ENCODE results near the gene CD300LB. TPM values are rescaled to one million over a fixed set of nuclear protein-coding genes. Genes with fewer than 3 reads are reported as not detected.

The CD300LB gene
- total and polyA plus RNA-seq, 10 of the 15 experiments (the other 5 are each of a cell fraction or from before 2014, with no cell fraction given): 0.08 to 0.57 (median 0.25) TPM; not detected in 4

DNA sequence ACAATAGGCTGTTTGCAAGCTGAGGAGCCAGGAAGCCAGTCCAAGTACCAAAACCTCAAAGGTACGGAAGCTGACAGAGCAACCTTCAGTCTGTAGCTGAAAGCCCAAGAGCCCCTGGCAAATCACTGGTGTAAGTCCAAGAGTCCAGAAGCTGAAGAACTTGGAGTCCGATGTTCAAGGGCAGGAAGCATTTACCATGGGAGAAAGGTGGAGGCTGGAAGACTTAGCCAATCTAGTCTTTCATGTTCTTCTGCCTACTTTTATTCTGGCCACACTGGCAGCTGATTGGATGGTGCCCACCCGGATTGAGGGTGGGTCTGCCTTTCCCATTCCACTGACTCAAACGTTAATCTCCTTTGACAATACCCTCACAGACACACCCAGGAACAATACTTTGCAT, 15.3 kb downstream of the CD300LB start (continued):
- TF ChIP-seq, protein P1, sequence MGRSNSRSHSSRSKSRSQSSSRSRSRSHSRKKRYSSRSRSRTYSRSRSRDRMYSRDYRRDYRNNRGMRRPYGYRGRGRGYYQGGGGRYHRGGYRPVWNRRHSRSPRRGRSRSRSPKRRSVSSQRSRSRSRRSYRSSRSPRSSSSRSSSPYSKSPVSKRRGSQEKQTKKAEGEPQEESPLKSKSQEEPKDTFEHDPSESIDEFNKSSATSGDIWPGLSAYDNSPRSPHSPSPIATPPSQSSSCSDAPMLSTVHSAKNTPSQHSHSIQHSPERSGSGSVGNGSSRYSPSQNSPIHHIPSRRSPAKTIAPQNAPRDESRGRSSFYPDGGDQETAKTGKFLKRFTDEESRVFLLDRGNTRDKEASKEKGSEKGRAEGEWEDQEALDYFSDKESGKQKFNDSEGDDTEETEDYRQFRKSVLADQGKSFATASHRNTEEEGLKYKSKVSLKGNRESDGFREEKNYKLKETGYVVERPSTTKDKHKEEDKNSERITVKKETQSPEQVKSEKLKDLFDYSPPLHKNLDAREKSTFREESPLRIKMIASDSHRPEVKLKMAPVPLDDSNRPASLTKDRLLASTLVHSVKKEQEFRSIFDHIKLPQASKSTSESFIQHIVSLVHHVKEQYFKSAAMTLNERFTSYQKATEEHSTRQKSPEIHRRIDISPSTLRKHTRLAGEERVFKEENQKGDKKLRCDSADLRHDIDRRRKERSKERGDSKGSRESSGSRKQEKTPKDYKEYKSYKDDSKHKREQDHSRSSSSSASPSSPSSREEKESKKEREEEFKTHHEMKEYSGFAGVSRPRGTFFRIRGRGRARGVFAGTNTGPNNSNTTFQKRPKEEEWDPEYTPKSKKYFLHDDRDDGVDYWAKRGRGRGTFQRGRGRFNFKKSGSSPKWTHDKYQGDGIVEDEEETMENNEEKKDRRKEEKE (IDR thresholded peaks at IDR 0.05): no peak
- no peak for TF ChIP-seq DPF2 (IDR thresholded peaks at IDR 0.05)
- no peak for TF ChIP-seq HDAC6 (IDR thresholded peaks at IDR 0.05; ENCODE audit: unreplicated experiment)
- no peak for TF ChIP-seq EED (IDR thresholded peaks at IDR 0.05; ENCODE audit: low read depth)
- TF ChIP-seq NFXL1 (IDR thresholded peaks at IDR 0.05; ENCODE audit: borderline replicate concordance): no peak
- no peak for TF ChIP-seq SUZ12 (IDR thresholded peaks at IDR 0.05; ENCODE audit: unreplicated experiment)

DNA sequence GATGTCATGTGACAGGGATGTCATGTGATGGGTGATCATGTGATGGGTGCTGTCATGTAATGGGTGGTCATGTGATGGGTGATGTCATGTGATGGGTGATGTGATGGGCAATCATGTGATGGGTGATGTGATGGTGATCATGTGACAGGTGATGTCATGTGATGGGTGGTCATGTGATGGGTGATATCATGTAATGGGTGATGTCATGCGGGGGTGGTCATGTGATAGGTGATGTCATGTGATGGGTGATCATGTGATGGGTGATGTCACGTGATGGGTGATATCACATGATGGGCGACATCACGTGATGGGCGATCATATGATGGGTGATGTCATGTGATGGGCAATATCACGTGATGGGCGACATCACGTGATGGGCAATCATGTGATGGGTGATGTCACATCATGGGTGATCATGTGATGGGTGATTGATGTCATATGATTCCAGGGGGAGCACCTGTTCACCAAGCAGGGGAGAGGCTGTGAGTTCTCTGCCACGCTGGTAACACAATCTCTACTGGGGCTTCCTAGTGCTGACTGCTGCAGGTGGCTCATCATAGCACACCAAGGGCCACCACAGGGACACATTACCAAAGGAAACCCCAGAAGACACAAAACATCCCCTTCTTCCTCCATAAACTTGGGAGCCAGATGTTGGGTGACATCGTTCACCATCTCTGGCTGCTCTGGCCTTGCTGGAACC, 16.5 kb downstream of the CD300LB start:
- intact Hi-C loops (cut with micrococcal nuclease; ENCODE audit: unreplicated experiment): no loop called here
- Histone ChIP-seq H3K9ac (ENCODE audit: control insufficient read depth, insufficient read depth, low read length) (no peak overlapping the region), H3K4me1 (ENCODE audit: control insufficient read depth, insufficient read depth, low read length) (0 out of 2 replicates have a peak, but pooled peaks cover 7% of the 10 kb centered on the region), H3K27me3 (replicated peaks in 1 of 2; ENCODE audit: control insufficient read depth in 2 of 2, insufficient read depth in 2 of 2, low read length in 1 of 2) (no peaks in the 10 kb centered on the region), H4K20me1 (ENCODE audit: control insufficient read depth, insufficient read depth) (no peaks in the 10 kb centered on the region), H3K79me2 (ENCODE audit: control insufficient read depth, insufficient read depth, low read length) (no peaks in the 10 kb centered on the region), H3K36me3 (ENCODE audit: control insufficient read depth in 2 of 2, insufficient read depth in 2 of 2, low read length in 1 of 2) (no peaks in the 10 kb centered on the region), H3K4me2 (ENCODE audit: control insufficient read depth, insufficient read depth) (no peak overlapping the region), H2AFZ (ENCODE audit: control insufficient read depth, low read depth, low read length) (no peak overlapping the region), H3K9me3 (replicated peaks; ENCODE audit: control insufficient read depth, insufficient read depth, low read length) (peaks cover 10% of the 10 kb centered on the region), H3K4me3 (no peak overlapping the region), H3K27ac (ENCODE audit: control insufficient read depth, insufficient read depth) (no peak overlapping the region)
- DNase-seq (ENCODE audit: low read depth, low spot score) (no peak), FAIRE-seq (no peak), ATAC-seq (no peak)
- 71% methylated on average over 10 of the region's 10 CpGs for WGBS (ENCODE audit: insufficient coverage, insufficient replicate concordance, low lambda C conversion rate, missing lambda C conversion rate)
- ChIA-PET RAD21 (ENCODE audit: unreplicated experiment) (no interaction called here), POLR2A (no interaction called here), CTCF (no interaction called here), SMC1A (ENCODE audit: uncharacterized antibody, unreplicated experiment) (interaction anchor here (1.1 kb wide), 1 partner anchor 14 kb away, joined by 3 read pairs; no protein-coding TSS in a partner anchor)
- in situ Hi-C loops (cut with MboI): loop anchor here (10.0 kb wide), 1 partner anchor 60 kb away; no protein-coding TSS in a partner anchor
- no TSS peak for BruUV-seq (replicated peaks)
- no peak for TF ChIP-seq MYC (IDR thresholded peaks at IDR 0.05; ENCODE audit: insufficient read depth, insufficient read length, insufficient replicate concordance, low read length, severe bottlenecking)
- no peak for TF ChIP-seq KAT2A (conservative IDR thresholded peaks at IDR 0.05; ENCODE audit: control insufficient read depth, low read depth, low read length)
- TF ChIP-seq NR2C1 (IDR thresholded peaks at IDR 0.05): no peak
- TF ChIP-seq ZNF217 (IDR thresholded peaks at IDR 0.05): no peak
- no peak for TF ChIP-seq ZNF24 (IDR thresholded peaks at IDR 0.05)
- TF ChIP-seq, protein P2, sequence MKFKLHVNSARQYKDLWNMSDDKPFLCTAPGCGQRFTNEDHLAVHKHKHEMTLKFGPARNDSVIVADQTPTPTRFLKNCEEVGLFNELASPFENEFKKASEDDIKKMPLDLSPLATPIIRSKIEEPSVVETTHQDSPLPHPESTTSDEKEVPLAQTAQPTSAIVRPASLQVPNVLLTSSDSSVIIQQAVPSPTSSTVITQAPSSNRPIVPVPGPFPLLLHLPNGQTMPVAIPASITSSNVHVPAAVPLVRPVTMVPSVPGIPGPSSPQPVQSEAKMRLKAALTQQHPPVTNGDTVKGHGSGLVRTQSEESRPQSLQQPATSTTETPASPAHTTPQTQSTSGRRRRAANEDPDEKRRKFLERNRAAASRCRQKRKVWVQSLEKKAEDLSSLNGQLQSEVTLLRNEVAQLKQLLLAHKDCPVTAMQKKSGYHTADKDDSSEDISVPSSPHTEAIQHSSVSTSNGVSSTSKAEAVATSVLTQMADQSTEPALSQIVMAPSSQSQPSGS (IDR thresholded peaks at IDR 0.05; ENCODE audit: low read length): peak; percentile 35
- no peak for TF ChIP-seq EGR1 (IDR thresholded peaks at IDR 0.05; ENCODE audit: borderline replicate concordance in 1 of 2, low read depth in 2 of 2, low read length in 2 of 2)
- no peak for TF ChIP-seq YBX1 (IDR thresholded peaks at IDR 0.05)
- TF ChIP-seq, protein P3, sequence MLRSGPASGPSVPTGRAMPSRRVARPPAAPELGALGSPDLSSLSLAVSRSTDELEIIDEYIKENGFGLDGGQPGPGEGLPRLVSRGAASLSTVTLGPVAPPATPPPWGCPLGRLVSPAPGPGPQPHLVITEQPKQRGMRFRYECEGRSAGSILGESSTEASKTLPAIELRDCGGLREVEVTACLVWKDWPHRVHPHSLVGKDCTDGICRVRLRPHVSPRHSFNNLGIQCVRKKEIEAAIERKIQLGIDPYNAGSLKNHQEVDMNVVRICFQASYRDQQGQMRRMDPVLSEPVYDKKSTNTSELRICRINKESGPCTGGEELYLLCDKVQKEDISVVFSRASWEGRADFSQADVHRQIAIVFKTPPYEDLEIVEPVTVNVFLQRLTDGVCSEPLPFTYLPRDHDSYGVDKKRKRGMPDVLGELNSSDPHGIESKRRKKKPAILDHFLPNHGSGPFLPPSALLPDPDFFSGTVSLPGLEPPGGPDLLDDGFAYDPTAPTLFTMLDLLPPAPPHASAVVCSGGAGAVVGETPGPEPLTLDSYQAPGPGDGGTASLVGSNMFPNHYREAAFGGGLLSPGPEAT (IDR thresholded peaks at IDR 0.05; ENCODE audit: low read depth): peak; percentile 15; the same call in 1 of the 2 replicates
- no peak for TF ChIP-seq ATF7 (IDR thresholded peaks at IDR 0.05; ENCODE audit: low read depth)

Measured in GM12878 (cell line).